ENCODE results near the gene TRIM33. TPM values are rescaled to one million over a fixed set of nuclear protein-coding genes. Genes with fewer than 3 reads are reported as not detected.

The TRIM33 gene
- 30.4 and 43.8 TPM in 2 replicates for total RNA-seq

DNA sequence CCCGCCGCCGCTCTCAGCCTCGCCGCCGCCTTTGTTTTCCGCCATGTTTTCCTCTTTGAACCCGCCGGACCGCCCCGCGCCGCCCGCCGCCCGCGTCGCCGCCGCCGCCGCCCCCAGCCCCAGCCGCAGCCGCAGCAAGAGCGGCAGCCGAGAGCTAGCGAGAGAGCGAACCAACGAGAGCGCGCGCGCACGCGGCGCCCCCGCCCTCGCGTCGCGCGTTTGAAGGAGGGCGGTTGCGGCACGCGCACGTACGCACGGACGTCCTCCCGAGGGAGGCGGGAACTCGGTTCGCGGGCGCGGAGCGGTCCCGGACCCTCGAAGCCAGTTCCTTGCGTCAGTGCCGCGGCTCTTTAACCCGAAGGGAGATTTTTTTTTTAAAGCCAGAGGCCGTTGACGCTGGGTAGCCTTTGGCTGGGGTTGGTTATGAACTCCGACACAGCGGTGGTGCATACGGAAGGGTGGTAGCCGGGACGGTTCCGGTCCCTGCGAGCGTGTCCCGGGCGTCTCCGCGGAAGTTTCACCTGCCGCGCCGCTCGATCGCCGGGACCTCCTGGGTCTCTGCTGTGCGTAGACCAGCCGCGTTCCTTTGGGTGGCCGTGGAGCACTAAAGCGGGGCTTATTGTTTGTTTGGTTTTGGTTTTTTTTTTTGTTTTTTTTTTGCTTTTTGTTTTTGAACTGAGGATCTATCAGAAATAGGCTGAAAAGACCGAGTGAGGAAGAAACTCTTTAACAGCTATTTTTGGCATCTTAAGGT lies at the start of gene TRIM33:
TRIM33 (minus strand) TSS at position 172 of the 754 bp plus-strand sequence; CDS start at position 45, 127 bp downstream.

Small RNA genes lying within 50 kb of the gene (small RNA-seq; reads per million reads assigned to genes)
- not detected for gene RF00019

Other genes starting within 250 kb of the TRIM33 start
- gene BCAS2, start 70.4 kb upstream of the TRIM33 start, total RNA-seq = 23.9 and 26.6 TPM in 2 replicates
- gene DENND2C, start 158.8 kb upstream of the TRIM33 start, total RNA-seq = 3.6 and 3.9 TPM in 2 replicates
- gene AMPD1, start 184.3 kb upstream of the TRIM33 start, total RNA-seq = not detected in 2 replicates
- 78.9 and 89.7 TPM in 2 replicates for gene NRAS, start 205.6 kb upstream of the TRIM33 start, total RNA-seq
- 454 and 604 TPM in 2 replicates for gene CSDE1, start 246.8 kb upstream of the TRIM33 start, total RNA-seq